GM23338 (cell line): Measurements from ENCODE around the gene MTA2. TPM values are rescaled to one million over a fixed set of nuclear protein-coding genes. Genes with fewer than 3 reads are reported as not detected.
A peak's percentile ranks its signal among the peaks of the same experiment; 100 is the strongest.

Source experiments
- ATAC-seq: fragments of 200-7000 bp; cut with Tn5 transposase; 3 replicates; pipeline ENCODE4 v1.9.1; 2020
- DNase-seq: peaks from one replicate; pipeline ENCODE4 v3.0.0-alpha.2; 2015; ENCODE audit warnings: low spot score
- H2AFZ ChIP-seq: fragments of 200-600 bp; sonication (generic); 2 replicates; pipeline ENCODE4 v1.8.0; 2016; ENCODE audit warnings: antibody characterized with exemption, mild to moderate bottlenecking, moderate library complexity
- H3F3A ChIP-seq: fragments of 200-600 bp; sonication (generic); replicated peaks from 2 replicates; pipeline ENCODE4 v1.8.0; 2017; ENCODE audit warnings: antibody characterized with exemption, mixed run types, low read depth
- H3K27ac ChIP-seq: fragments of 200-600 bp; sonication (generic); 2 replicates; pipeline ENCODE4 v1.6.1; 2016; ENCODE audit warnings: low read depth
- H3K27me3 ChIP-seq: fragments of 200-600 bp; sonication (generic); 2 replicates; pipeline ENCODE4 v1.8.0; 2016; ENCODE audit warnings: mild to moderate bottlenecking, mixed run types, moderate library complexity; ENCODE audit not compliant: insufficient read depth
- H3K36me3 ChIP-seq: fragments of 200-600 bp; sonication (generic); 2 replicates; pipeline ENCODE4 v1.8.0; 2016; ENCODE audit warnings: mild to moderate bottlenecking; ENCODE audit not compliant: insufficient read depth
- H3K4me1 ChIP-seq: fragments of 200-600 bp; sonication (generic); 2 replicates; pipeline ENCODE4 v1.8.0; 2016; ENCODE audit warnings: mild to moderate bottlenecking, moderate library complexity; ENCODE audit not compliant: insufficient read depth
- H3K4me2 ChIP-seq: fragments of 200-600 bp; sonication (generic); 2 replicates; pipeline ENCODE4 v1.7.1; 2017; ENCODE audit warnings: mixed run types
- H3K4me3 ChIP-seq: fragments of 200-600 bp; sonication (generic); 2 replicates; pipeline ENCODE4 v1.6.1; 2016; ENCODE audit warnings: mixed run types
- H3K79me2 ChIP-seq: fragments of 200-600 bp; sonication (generic); replicated peaks from 2 replicates; pipeline ENCODE4 v1.8.0; 2017; ENCODE audit warnings: mild to moderate bottlenecking; ENCODE audit not compliant: insufficient read depth
- H3K9me2 ChIP-seq: fragments of 200-600 bp; sonication (generic); 2 replicates; pipeline ENCODE4 v1.8.0; 2017; ENCODE audit not compliant: insufficient read depth
- H4K20me1 ChIP-seq: fragments of 200-600 bp; sonication (generic); replicated peaks from 2 replicates; pipeline ENCODE4 v1.8.0; 2017; ENCODE audit warnings: mild to moderate bottlenecking; ENCODE audit not compliant: insufficient read depth
- H3K27ac Mint-ChIP-seq: 2 replicates; pipeline ENCODE4 v1.8.0; 2020; ENCODE audit warnings: inconsistent platforms, mild to moderate bottlenecking, moderate library complexity, mixed read lengths
- H3K27me3 Mint-ChIP-seq: 3 replicates; pipeline ENCODE4 v1.8.0; 2022; ENCODE audit warnings: low read depth, mild to moderate bottlenecking, moderate library complexity, mixed read lengths, inconsistent platforms; ENCODE audit not compliant: insufficient read depth, poor library complexity
- H3K36me3 Mint-ChIP-seq: 3 replicates; pipeline ENCODE4 v1.8.0; 2021; ENCODE audit warnings: low read depth, mild to moderate bottlenecking, inconsistent platforms, moderate library complexity, mixed read lengths
- H3K4me1 Mint-ChIP-seq: 3 replicates; pipeline ENCODE4 v1.8.0; 2020; ENCODE audit warnings: mild to moderate bottlenecking, inconsistent platforms, mixed read lengths
- H3K4me3 Mint-ChIP-seq: 3 replicates; pipeline ENCODE4 v1.8.0; 2021; ENCODE audit warnings: moderate library complexity, mild to moderate bottlenecking, inconsistent platforms, mixed read lengths
- H3K9me3 Mint-ChIP-seq: 3 replicates; pipeline ENCODE4 v1.8.0; 2020; ENCODE audit warnings: moderate library complexity, mild to moderate bottlenecking, inconsistent platforms, mixed read lengths
- CREB1 ChIP-seq: fragments of 250-450 bp; sonication (Bioruptor Pico); IDR thresholded peaks from 2 replicates; pipeline ENCODE4 v1.5.0; 2020; ENCODE audit warnings: low read depth, mild to moderate bottlenecking, moderate library complexity
- JUNB ChIP-seq: IDR thresholded peaks from one replicate; pipeline ENCODE4 v1.6.1; 2016; ENCODE audit warnings: antibody characterized with exemption; ENCODE audit not compliant: unreplicated experiment
- ZNF331 ChIP-seq: fragments of 250-450 bp; sonication (Bioruptor Pico); IDR thresholded peaks from 2 replicates; pipeline ENCODE4 v1.5.0; 2020; ENCODE audit warnings: low read depth, mild to moderate bottlenecking, moderate library complexity
- polyA plus RNA-seq: library from polyadenylated mRNA; unstranded; fragments of >200 nt; fragmentation: Nextera tagmentation; extraction: Ambion mirVana; gene quantifications from 2 replicates; pipeline ENCODE4 v1.2.1, GENCODE V29; 2016
- total RNA-seq: library from RNA; depleted of rRNA; stranded (reverse); fragments of >200 nt; shearing (Covaris generic); gene quantifications from 2 replicates; pipeline ENCODE4 v1.2.3, GENCODE V29; 2014
- TF ChIP-seq, protein P1 (sequence below): fragments of 250-450 bp; sonication (Bioruptor Pico); IDR thresholded peaks from 2 replicates; pipeline ENCODE4 v1.5.0; 2020; ENCODE audit warnings: mild to moderate bottlenecking, moderate library complexity

MTA2 gene
- total and polyA plus RNA-seq, 2 experiments from 2014 or later, result 22.9 to 102 TPM

- peak overlapping the region; percentile 96 for H3K4me3 ChIP-seq
These were observed 1.4 kb upstream of the MTA2 start for GRCh38 chr11:62603072-62603408.

More at GRCh38 chr11:62603072-62603408, 1.4 kb upstream of the MTA2 start:
- H3K4me2 ChIP-seq, result peak overlapping the region; percentile 99
- peaks cover 10% of the 10 kb centered on the region; the same call in 1 of the 2 replicates for H4K20me1 ChIP-seq
- H3K9me2 ChIP-seq, result no peaks in the 10 kb centered on the region
- Mint-ChIP-seq H3K36me3 (peaks cover 35% of the 10 kb centered on the region), H3K9me3 (no peaks in the 10 kb centered on the region; the same call in 2 of the 3 replicates), H3K4me3 (peak overlapping the region; percentile 91), H3K4me1 (peaks cover 64% of the 10 kb centered on the region), H3K27ac (no peak overlapping the region), H3K27me3 (peaks cover 32% of the 10 kb centered on the region)
- H3K36me3 ChIP-seq, result peaks cover 7% of the 10 kb centered on the region; the same call in 1 of the 2 replicates
- TF ChIP-seq, protein P1, sequence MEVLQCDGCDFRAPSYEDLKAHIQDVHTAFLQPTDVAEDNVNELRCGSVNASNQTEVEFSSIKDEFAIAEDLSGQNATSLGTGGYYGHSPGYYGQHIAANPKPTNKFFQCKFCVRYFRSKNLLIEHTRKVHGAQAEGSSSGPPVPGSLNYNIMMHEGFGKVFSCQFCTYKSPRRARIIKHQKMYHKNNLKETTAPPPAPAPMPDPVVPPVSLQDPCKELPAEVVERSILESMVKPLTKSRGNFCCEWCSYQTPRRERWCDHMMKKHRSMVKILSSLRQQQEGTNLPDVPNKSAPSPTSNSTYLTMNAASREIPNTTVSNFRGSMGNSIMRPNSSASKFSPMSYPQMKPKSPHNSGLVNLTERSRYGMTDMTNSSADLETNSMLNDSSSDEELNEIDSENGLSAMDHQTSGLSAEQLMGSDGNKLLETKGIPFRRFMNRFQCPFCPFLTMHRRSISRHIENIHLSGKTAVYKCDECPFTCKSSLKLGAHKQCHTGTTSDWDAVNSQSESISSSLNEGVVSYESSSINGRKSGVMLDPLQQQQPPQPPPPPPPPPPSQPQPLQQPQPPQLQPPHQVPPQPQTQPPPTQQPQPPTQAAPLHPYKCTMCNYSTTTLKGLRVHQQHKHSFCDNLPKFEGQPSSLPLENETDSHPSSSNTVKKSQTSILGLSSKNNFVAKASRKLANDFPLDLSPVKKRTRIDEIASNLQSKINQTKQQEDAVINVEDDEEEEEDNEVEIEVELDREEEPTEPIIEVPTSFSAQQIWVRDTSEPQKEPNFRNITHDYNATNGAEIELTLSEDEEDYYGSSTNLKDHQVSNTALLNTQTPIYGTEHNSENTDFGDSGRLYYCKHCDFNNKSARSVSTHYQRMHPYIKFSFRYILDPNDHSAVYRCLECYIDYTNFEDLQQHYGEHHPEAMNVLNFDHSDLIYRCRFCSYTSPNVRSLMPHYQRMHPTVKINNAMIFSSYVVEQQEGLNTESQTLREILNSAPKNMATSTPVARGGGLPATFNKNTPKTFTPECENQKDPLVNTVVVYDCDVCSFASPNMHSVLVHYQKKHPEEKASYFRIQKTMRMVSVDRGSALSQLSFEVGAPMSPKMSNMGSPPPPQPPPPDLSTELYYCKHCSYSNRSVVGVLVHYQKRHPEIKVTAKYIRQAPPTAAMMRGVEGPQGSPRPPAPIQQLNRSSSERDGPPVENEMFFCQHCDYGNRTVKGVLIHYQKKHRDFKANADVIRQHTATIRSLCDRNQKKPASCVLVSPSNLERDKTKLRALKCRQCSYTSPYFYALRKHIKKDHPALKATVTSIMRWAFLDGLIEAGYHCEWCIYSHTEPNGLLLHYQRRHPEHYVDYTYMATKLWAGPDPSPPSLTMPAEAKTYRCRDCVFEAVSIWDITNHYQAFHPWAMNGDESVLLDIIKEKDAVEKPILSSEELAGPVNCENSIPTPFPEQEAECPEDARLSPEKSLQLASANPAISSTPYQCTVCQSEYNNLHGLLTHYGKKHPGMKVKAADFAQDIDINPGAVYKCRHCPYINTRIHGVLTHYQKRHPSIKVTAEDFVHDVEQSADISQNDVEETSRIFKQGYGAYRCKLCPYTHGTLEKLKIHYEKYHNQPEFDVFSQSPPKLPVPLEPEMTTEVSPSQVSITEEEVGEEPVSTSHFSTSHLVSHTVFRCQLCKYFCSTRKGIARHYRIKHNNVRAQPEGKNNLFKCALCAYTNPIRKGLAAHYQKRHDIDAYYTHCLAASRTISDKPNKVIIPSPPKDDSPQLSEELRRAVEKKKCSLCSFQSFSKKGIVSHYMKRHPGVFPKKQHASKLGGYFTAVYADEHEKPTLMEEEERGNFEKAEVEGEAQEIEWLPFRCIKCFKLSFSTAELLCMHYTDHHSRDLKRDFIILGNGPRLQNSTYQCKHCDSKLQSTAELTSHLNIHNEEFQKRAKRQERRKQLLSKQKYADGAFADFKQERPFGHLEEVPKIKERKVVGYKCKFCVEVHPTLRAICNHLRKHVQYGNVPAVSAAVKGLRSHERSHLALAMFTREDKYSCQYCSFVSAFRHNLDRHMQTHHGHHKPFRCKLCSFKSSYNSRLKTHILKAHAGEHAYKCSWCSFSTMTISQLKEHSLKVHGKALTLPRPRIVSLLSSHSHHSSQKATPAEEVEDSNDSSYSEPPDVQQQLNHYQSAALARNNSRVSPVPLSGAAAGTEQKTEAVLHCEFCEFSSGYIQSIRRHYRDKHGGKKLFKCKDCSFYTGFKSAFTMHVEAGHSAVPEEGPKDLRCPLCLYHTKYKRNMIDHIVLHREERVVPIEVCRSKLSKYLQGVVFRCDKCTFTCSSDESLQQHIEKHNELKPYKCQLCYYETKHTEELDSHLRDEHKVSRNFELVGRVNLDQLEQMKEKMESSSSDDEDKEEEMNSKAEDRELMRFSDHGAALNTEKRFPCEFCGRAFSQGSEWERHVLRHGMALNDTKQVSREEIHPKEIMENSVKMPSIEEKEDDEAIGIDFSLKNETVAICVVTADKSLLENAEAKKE (CRISPR knock-in tag), result no peak
- no peak for TF ChIP-seq JUNB
- no peak for TF ChIP-seq ZNF331 (CRISPR knock-in tag)
- TF ChIP-seq CREB1 (CRISPR knock-in tag), result no peak
- DNase-seq (peak; percentile 46), ATAC-seq (no peak; the same call in 2 of the 3 replicates)
- no peak overlapping the region for H3K27ac ChIP-seq
- H3K4me1 ChIP-seq, result peaks cover 20% of the 10 kb centered on the region; the same call in 1 of the 2 replicates
- peaks cover 43% of the 10 kb centered on the region for H3K27me3 ChIP-seq
- peaks cover 23% of the 10 kb centered on the region for H3K79me2 ChIP-seq
- H3F3A ChIP-seq, result peaks cover 27% of the 10 kb centered on the region
- H2AFZ ChIP-seq, result peak overlapping the region; percentile 98; the same call in 1 of the 2 replicates
